NCI-H345 treated with DMSO at 0.1 percent for 48 hours (cell line): Measurements from ENCODE around the gene RBL2.
"Not testable (repeated sequence)": the region's sequence is repeated elsewhere in the genome, so short reads cannot be mapped to it uniquely, and the experiment has no call there.

Source experiments
- DNase-seq: peaks from one replicate; lab custom pipeline; 2025; ENCODE audit not compliant: unreplicated experiment; lab: John Stamatoyannopoulos, UW

Gene RBL2

DNA sequence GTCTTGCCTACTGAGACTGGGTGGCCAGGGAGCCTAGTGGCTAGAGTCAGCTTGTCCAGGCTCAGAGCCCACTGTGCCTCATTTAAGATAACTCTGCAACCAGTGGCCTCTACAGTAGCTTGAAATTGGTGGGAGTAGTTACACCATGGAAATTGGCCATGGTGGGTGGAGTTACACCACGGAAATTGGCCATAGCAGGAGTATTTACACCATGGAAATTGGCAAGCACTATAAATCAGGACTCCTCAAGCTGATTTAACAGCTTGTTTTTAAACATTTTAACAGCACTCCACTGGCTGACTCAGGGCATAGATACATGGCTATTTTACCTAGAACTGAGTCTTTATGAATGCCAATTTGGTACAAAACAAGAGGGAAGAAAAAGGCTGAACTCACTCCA, 96.5 kb downstream of the RBL2 start:
- DNase-seq, result no peak

DNA sequence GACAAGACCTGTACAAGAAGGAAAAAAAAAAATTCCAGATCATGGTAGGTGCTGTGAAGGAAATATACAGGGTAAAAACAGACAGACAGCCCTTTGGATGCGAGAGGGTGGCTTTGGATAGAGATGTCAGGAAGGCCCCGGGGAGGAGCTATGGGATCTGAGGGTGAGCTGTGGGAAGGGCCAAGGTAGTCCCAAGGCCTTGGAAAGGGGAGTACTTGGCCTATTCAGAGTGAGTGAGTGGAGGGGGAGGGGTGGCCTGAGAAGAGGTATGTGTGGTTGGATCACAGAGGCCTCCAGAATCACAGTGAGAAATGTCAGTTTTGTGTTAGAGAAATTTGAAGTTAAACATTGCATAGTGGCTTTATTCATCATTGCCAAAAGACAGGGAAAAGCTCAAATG, 99.9 kb downstream of the RBL2 start:
- no peak for DNase-seq

DNA sequence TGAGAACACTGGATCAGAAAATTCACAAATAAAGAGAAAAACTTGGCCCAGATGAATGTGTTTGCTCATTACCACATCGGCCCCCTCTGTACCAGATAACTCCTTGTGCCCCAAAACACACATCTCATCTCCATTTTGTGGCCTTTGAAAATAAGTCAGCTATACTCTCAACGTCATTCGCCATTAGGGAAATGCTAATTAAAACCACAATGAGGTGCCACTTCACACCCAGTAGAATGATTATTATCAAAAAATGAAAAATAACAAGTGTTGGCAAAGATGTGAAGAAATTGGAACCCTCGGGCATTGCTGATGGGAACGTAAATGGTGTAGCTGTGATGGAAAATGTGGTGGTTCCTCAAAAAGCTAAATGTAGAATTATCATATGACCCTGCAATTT, 103.4 kb downstream of the RBL2 start:
- DNase-seq, result no peak

DNA sequence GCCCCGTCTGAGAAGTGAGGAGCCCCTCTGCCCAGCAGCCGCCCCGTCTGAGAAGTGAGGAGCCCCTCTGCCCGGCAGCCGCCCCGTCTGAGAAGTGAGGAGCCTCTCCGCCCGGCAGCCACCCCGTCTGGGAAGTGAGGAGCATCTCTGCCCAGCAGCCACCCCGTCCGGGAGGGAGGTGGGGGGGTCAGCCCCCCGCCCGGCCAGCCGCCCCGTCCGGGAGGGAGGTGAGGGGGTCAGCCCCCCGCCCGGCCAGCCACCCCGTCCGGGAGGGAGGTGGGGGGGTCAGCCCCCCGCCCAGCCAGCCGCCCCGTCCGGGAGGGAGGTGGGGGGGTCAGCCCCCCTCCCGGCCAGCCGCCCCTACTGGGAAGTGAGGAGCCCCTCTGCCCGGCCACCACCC, 105.1 kb downstream of the RBL2 start:
- DNase-seq, result not testable (repeated sequence)

- DNase-seq, result not testable (repeated sequence)
Measured at GRCh38 chr16:53539759-53540718, 105.8 kb downstream of the RBL2 start.
